ENCODE data around the gene SIGLEC11. TPM values are rescaled to one million over a fixed set of nuclear protein-coding genes. Genes with fewer than 3 reads are reported as not detected.
"Not testable (repeated sequence)": the region's sequence is repeated elsewhere in the genome, so short reads cannot be mapped to it uniquely, and the experiment has no call there.

SIGLEC11 gene
- total RNA-seq, 4 donors from 2014 or later: 1.2 to 3.2 TPM; not detected in 2

GRCh38 chr19:49950590-49950948 is 10.4 kb downstream of the SIGLEC11 start:
- 68 to 70% methylated on average over 2 to 5 of the region's 5 CpGs for WGBS, 2 donors (ENCODE audit: low coverage in 1 of 2)
- DNase-seq: no peak
- Histone ChIP-seq H3K27me3 (no peaks in the 10 kb centered on the region), H3K36me3 (no peaks in the 10 kb centered on the region), H3K4me3 (no peak overlapping the region), H3K4me1 (peaks cover 3 to 42% (median 29%) of the 10 kb centered on the region in 4 donors), H3K9me3 (no peaks in the 10 kb centered on the region), H3K27ac (no peak overlapping the region)
- in situ Hi-C loops (cut with MboI; ENCODE audit: low pct_ligation_motif_present in 1 of 4, low pct_unique_long_range_greater_than_20kb in 1 of 4, low sequenced_read_pairs in 3 of 4): no loop called here
- TF ChIP-seq EP300 (IDR thresholded peaks at IDR 0.05; ENCODE audit: low read depth) (no peak), POLR2A (IDR thresholded peaks at IDR 0.05) (no peak), CTCF (IDR thresholded peaks at IDR 0.05) (no peak), POLR2AphosphoS5 (IDR thresholded peaks at IDR 0.05) (no peak)
- intact Hi-C loops (cut with DNase I; ENCODE audit: low total_unique reads): no loop called here

DNA sequence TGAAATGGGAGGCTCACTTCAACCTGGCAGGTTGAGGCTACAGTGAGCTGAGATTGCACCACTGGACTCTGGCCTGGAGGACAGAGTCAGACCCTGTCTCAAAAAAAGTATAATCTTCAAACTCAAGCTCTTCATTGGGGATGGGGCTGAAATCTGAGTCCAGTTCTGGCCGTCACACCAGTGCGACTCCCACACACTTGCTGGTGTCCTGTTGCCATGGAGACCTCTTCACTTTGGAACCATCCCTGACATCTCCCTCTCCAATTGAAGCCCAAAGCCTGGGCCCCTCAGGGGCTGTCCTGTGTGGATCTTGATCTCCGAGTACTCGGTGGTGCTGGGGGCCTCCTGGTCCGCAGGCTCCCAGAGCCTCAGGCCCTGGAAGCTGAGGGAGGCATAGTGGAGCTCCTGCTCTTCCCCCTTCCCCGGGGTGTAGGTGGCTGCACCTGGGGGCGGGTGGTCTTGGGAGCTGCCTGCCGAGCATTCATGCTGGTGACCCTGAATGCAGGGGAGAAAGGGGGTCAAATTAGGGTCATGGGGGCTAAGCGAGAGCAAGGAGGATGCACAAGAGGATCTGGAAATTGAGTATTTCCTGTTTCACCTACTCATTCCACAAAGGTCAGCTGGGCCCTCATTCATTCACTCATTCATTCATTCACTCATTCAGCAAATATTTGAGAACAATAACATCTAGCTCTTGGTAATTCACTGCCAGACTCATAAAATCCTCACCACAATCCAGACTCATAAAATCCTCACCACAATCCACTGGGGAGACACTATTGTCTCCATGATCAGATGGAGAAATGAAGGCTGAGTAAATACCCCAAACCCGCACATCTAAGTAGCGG is 11.0 kb downstream of the SIGLEC11 start:
- Histone ChIP-seq H3K4me3 (no peak overlapping the region), H3K4me1 (peaks cover 3 to 41% (median 25%) of the 10 kb centered on the region in 4 donors), H3K36me3 (no peaks in the 10 kb centered on the region), H3K9me3 (no peaks in the 10 kb centered on the region), H3K27ac (no peak overlapping the region), H3K27me3 (no peaks in the 10 kb centered on the region)
- no peak for DNase-seq
- TF ChIP-seq POLR2A (IDR thresholded peaks at IDR 0.05) (no peak), POLR2AphosphoS5 (IDR thresholded peaks at IDR 0.05) (no peak), CTCF (IDR thresholded peaks at IDR 0.05) (no peak), EP300 (IDR thresholded peaks at IDR 0.05; ENCODE audit: low read depth) (no peak)
- 59% methylated on average over 9 of the region's 11 CpGs; no CpG with 5 or more reads in 1 of the 2 donors for WGBS, 2 donors (ENCODE audit: low coverage in 1 of 2)
- intact Hi-C loops (cut with DNase I; ENCODE audit: low total_unique reads) (no loop called here), in situ Hi-C loops (cut with MboI; ENCODE audit: low pct_ligation_motif_present in 1 of 4, low pct_unique_long_range_greater_than_20kb in 1 of 4, low sequenced_read_pairs in 3 of 4) (no loop called here)

GRCh38 chr19:49946415-49946814 is 14.6 kb downstream of the SIGLEC11 start:
- H3K4me3 ChIP-seq: no peak overlapping the region
- in situ Hi-C loops (cut with MboI; ENCODE audit: low pct_ligation_motif_present in 1 of 4, low pct_unique_long_range_greater_than_20kb in 1 of 4, low sequenced_read_pairs in 3 of 4): no loop called here

DNA sequence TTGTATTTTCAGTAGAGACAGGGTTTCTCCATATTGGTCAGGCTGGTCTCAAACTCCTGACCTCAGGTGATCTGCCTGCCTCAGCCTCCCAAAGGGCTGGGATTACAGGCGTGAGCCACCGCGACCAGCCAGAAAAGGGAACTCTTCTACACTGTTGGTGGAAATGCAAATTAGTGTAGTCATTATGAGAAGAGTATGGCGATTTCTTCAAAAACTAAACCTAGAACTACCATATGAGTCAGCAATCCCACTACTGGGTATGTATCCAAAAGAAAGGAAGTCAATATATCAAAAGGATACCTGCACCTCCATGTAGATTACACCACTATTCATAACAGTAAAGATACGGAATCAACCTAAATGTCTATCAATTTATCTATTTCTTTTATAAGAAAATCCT is 16.4 kb downstream of the SIGLEC11 start:
- H3K36me3 ChIP-seq; H3K9me3 ChIP-seq; H3K4me3 ChIP-seq; intact Hi-C loops (cut with DNase I; ENCODE audit: low total_unique reads); H3K27me3 ChIP-seq; H3K4me1 ChIP-seq; DNase-seq; in situ Hi-C loops (cut with MboI; ENCODE audit: low pct_ligation_motif_present in 1 of 4, low pct_unique_long_range_greater_than_20kb in 1 of 4, low sequenced_read_pairs in 3 of 4): not testable (repeated sequence)
- WGBS, 2 donors (ENCODE audit: low coverage in 1 of 2): 66 to 68% methylated on average over 2 to 5 of the region's 5 CpGs
- H3K27ac ChIP-seq: peak overlapping the region in 1 of 4 donors; percentile 40

More at GRCh38 chr19:49946415-49946814, 14.6 kb downstream of the SIGLEC11 start:
- intact Hi-C loops (cut with DNase I; ENCODE audit: low total_unique reads): no loop called here
- no peak for DNase-seq
- Histone ChIP-seq H3K4me1 (peaks cover 0 to 10% (median 4%) of the 10 kb centered on the region in 4 donors), H3K9me3 (no peaks in the 10 kb centered on the region), H3K27ac (no peak overlapping the region), H3K27me3 (no peaks in the 10 kb centered on the region), H3K36me3 (no peaks in the 10 kb centered on the region)
- TF ChIP-seq EP300 (IDR thresholded peaks at IDR 0.05; ENCODE audit: low read depth): no peak
- no peak for TF ChIP-seq POLR2AphosphoS5 (IDR thresholded peaks at IDR 0.05)
- TF ChIP-seq POLR2A (IDR thresholded peaks at IDR 0.05): no peak
- TF ChIP-seq CTCF (IDR thresholded peaks at IDR 0.05): no peak
- 80% methylated on average over 8 of the region's 8 CpGs; no CpG with 5 or more reads in 1 of the 2 donors for WGBS, 2 donors (ENCODE audit: low coverage in 1 of 2)
